MM.1S (cell line): ENCODE data around the gene PCNX1.

Experiments used
- CTCF ChIP-seq: fragments of 300-600 bp; sonication (generic); IDR thresholded peaks from 2 replicates; pipeline ENCODE4 v1.5.1; 2016; ENCODE audit warnings: antibody characterized with exemption, low read length, mixed read lengths
- EZH2 ChIP-seq: fragments of 300-600 bp; sonication (generic); optimal IDR thresholded peaks from 2 replicates; pipeline ENCODE3; 2017; ENCODE audit warnings: low read depth, mild to moderate bottlenecking, antibody characterized with exemption, low read length, mixed read lengths

DNA sequence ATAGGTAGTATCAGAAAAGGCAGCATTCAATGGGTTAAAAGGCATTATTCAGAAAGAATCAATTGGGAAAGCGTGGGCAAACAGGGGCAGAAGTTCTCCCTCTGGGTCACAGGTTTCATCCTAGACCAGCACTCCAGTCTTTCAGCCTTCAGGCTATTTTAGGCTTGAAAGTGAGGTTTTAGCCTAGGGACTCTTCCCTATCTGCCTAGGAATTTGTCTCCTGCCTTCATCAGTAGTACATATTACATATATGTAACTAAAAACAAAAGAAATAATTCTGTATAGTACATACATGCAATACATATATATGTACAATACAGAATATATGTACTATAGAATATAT is 34.6 kb upstream of the PCNX1 start:
- TF ChIP-seq CTCF = no peak
- TF ChIP-seq EZH2 = no peak
